DLD1 (cell line): Measurements from ENCODE around the gene VCAM1.
"Not testable (repeated sequence)": the region's sequence is repeated elsewhere in the genome, so short reads cannot be mapped to it uniquely, and the experiment has no call there.

Source experiments
- in situ Hi-C: cut with HindIII; loops from 2 replicates; pipeline ENCODE4 v1.10.0; 2017; ENCODE audit warnings: low sequenced_read_pairs

Gene VCAM1

GRCh38 chr1:100719490-100719889 lies at the start of gene VCAM1:
TSS of gene VCAM1 (plus strand) at chr1:100719742. CDS start at chr1:100719861, 119 bp downstream.
- in situ Hi-C loops, result no loop called here

GRCh38 chr1:100670083-100670482 lies 49.5 kb upstream of the VCAM1 start:
- in situ Hi-C loops, result no loop called here

- in situ Hi-C loops, result no loop called here
These were observed 47.9 kb upstream of the VCAM1 start for GRCh38 chr1:100671601-100672000.

- in situ Hi-C loops, result no loop called here
These were observed 35.8 kb upstream of the VCAM1 start for GRCh38 chr1:100683448-100684349.

GRCh38 chr1:100699744-100700143 lies 19.8 kb upstream of the VCAM1 start:
- in situ Hi-C loops, result no loop called here

GRCh38 chr1:100700586-100700985 lies 19.0 kb upstream of the VCAM1 start:
- in situ Hi-C loops, result no loop called here

GRCh38 chr1:100703052-100703451 lies 16.5 kb upstream of the VCAM1 start:
- in situ Hi-C loops, result no loop called here

- in situ Hi-C loops, result no loop called here
These were observed 15.8 kb upstream of the VCAM1 start for GRCh38 chr1:100703716-100704115.

GRCh38 chr1:100704473-100704872 lies 15.1 kb upstream of the VCAM1 start:
- in situ Hi-C loops, result no loop called here

GRCh38 chr1:100706296-100706695 lies 13.2 kb upstream of the VCAM1 start:
- in situ Hi-C loops, result no loop called here

GRCh38 chr1:100706856-100707255 lies 12.7 kb upstream of the VCAM1 start:
- in situ Hi-C loops, result no loop called here

- in situ Hi-C loops, result no loop called here
These were observed 11.0 kb upstream of the VCAM1 start for GRCh38 chr1:100708476-100709062.

GRCh38 chr1:100710906-100711682 lies 8.4 kb upstream of the VCAM1 start:
- in situ Hi-C loops, result no loop called here

GRCh38 chr1:100713027-100713426 lies 6.5 kb upstream of the VCAM1 start:
- in situ Hi-C loops, result not testable (repeated sequence)

- in situ Hi-C loops, result no loop called here
These were observed 5.9 kb upstream of the VCAM1 start for GRCh38 chr1:100713626-100714025.

- in situ Hi-C loops, result no loop called here
These were observed 4.9 kb upstream of the VCAM1 start for GRCh38 chr1:100714599-100714998.

GRCh38 chr1:100717218-100717617 lies 2.3 kb upstream of the VCAM1 start:
- in situ Hi-C loops, result no loop called here

GRCh38 chr1:100718581-100718980 lies 961 bp upstream of the VCAM1 start:
- in situ Hi-C loops, result no loop called here

GRCh38 chr1:100720101-100720500 lies 559 bp downstream of the VCAM1 start:
- in situ Hi-C loops, result no loop called here

- in situ Hi-C loops, result no loop called here
These were observed 1.2 kb downstream of the VCAM1 start for GRCh38 chr1:100720751-100721150.

- in situ Hi-C loops, result no loop called here
These were observed 2.1 kb downstream of the VCAM1 start for GRCh38 chr1:100721526-100722207.
